IMR-90 (cell line): Measurements from ENCODE around the gene ADD2. TPM values are rescaled to one million over a fixed set of nuclear protein-coding genes. Genes with fewer than 3 reads are reported as not detected.
A peak's percentile ranks its signal among the peaks of the same experiment; 100 is the strongest.

ENCODE experiments used
- ATAC-seq: fragments of 200-7000 bp; cut with Tn5 transposase; 2 replicates; pipeline ENCODE4 v1.9.1; 2020; ENCODE audit warnings: low read depth, mild to moderate bottlenecking, moderate library complexity
- BruUV-seq: library from RNA; stranded (reverse); fragments of 400-500 nt; replicated peaks from 2 replicates; lab custom pipeline; 2021; lab: Mats Ljungman, UMichigan
- CTCF ChIA-PET: fragments of 300-600 bp; formaldehyde crosslinking; extraction: SDS; loops from one replicate; lab custom pipeline; 2021; ENCODE audit warnings: antibody characterized with exemption; lab: Yijun Ruan, JAX
- POLR2A ChIA-PET: fragments of 300-600 bp; sonication (Branson Sonifier 250); formaldehyde crosslinking; loops from one replicate; lab custom pipeline; 2022; ENCODE audit warnings: antibody characterized with exemption; ENCODE audit not compliant: unreplicated experiment; lab: Charles Lee
- DNase-seq: peaks from one replicate; pipeline ENCODE4 v3.0.0; 2013
- H2AFZ ChIP-seq: replicated peaks from 2 replicates; pipeline ENCODE3; 2013; ENCODE audit warnings: low read length, mild to moderate bottlenecking; ENCODE audit not compliant: poor library complexity
- H2AK5ac ChIP-seq: 2 replicates; pipeline ENCODE4 v1.6.1; 2013; ENCODE audit warnings: low read depth, low read length, inconsistent platforms
- H2AK9ac ChIP-seq: replicated peaks from 2 replicates; pipeline ENCODE3; 2013; ENCODE audit warnings: mild to moderate bottlenecking, low read depth, low read length, moderate library complexity; ENCODE audit not compliant: poor library complexity
- H2BK120ac ChIP-seq: 2 replicates; pipeline ENCODE4 v1.6.1; 2013; ENCODE audit warnings: low read depth, low read length, inconsistent platforms
- H2BK15ac ChIP-seq: 3 replicates; pipeline ENCODE4 v1.6.1; 2013; ENCODE audit warnings: low read depth, low read length, inconsistent platforms
- H2BK20ac ChIP-seq: 2 replicates; pipeline ENCODE4 v1.6.1; 2013; ENCODE audit warnings: low read depth, mild to moderate bottlenecking, inconsistent platforms, low read length, moderate library complexity
- H2BK5ac ChIP-seq: 2 replicates; pipeline ENCODE4 v1.6.1; 2013; ENCODE audit warnings: mild to moderate bottlenecking, low read depth, low read length, inconsistent platforms; ENCODE audit not compliant: poor library complexity, severe bottlenecking
- H3K14ac ChIP-seq: replicated peaks from 2 replicates; pipeline ENCODE4 v1.6.1; 2013; ENCODE audit warnings: low read depth, low read length, inconsistent platforms
- H3K18ac ChIP-seq: 2 replicates; pipeline ENCODE4 v1.6.1; 2013; ENCODE audit warnings: low read depth, low read length, control low read depth
- H3K23ac ChIP-seq: 2 replicates; pipeline ENCODE4 v1.6.1; 2013; ENCODE audit warnings: low read depth, low read length, inconsistent platforms
- H3K27ac ChIP-seq: 2 replicates; pipeline ENCODE4 v1.5.1; 2013; ENCODE audit warnings: mild to moderate bottlenecking, control low read depth, low read length; ENCODE audit not compliant: insufficient read depth
- H3K27me3 ChIP-seq: 2 replicates; pipeline ENCODE4 v1.6.1; 2013; ENCODE audit warnings: low read length; ENCODE audit not compliant: control insufficient read depth, insufficient read depth
- H3K36me3 ChIP-seq: 2 replicates; pipeline ENCODE4 v1.6.1; 2013; ENCODE audit warnings: low read length, mixed read lengths; ENCODE audit not compliant: control insufficient read depth, insufficient read depth
- H3K4ac ChIP-seq: 2 replicates; pipeline ENCODE4 v1.6.1; 2013; ENCODE audit warnings: low read depth, low read length, inconsistent platforms
- H3K4me1 ChIP-seq: 2 replicates; pipeline ENCODE4 v1.6.1; 2013; ENCODE audit warnings: low read length, mixed read lengths; ENCODE audit not compliant: control insufficient read depth, insufficient read depth
- H3K4me2 ChIP-seq: 2 replicates; pipeline ENCODE4 v1.6.1; 2013; ENCODE audit warnings: low read depth, mild to moderate bottlenecking, control low read depth, low read length, moderate library complexity
- H3K4me3 ChIP-seq: 2 replicates; pipeline ENCODE4 v1.5.1; 2013; ENCODE audit warnings: low read depth, mild to moderate bottlenecking, control low read depth, low read length, moderate library complexity; ENCODE audit not compliant: insufficient read depth
- H3K56ac ChIP-seq: 2 replicates; pipeline ENCODE4 v1.6.1; 2013; ENCODE audit warnings: low read length, inconsistent platforms; ENCODE audit not compliant: insufficient read depth; ENCODE audit errors: extremely low read depth
- H3K79me1 ChIP-seq, 2 experiments: 2 replicates each; pipeline ENCODE4 v1.6.1; 2013; ENCODE audit warnings: low read length in 2 of 2, inconsistent platforms in 1 of 2, low read depth in 1 of 2
- H3K9ac ChIP-seq: 2 replicates; pipeline ENCODE4 v1.6.1; 2013; ENCODE audit warnings: low read depth, low read length, control low read depth
- H3K9me1 ChIP-seq: 2 replicates; pipeline ENCODE4 v1.6.1; 2013; ENCODE audit warnings: low read length, inconsistent platforms; ENCODE audit not compliant: insufficient read depth
- H3K9me3 ChIP-seq: 2 replicates; pipeline ENCODE4 v1.6.1; 2013; ENCODE audit warnings: low read length; ENCODE audit not compliant: control insufficient read depth, insufficient read depth
- H4K20me1 ChIP-seq: 2 replicates; pipeline ENCODE4 v1.6.1; 2013; ENCODE audit warnings: low read length, inconsistent platforms; ENCODE audit not compliant: insufficient read depth
- H4K5ac ChIP-seq: 2 replicates; pipeline ENCODE4 v1.6.1; 2013; ENCODE audit warnings: mild to moderate bottlenecking, low read depth, low read length, control low read depth
- H4K8ac ChIP-seq, 2 experiments: 2 replicates each; pipeline ENCODE4 v1.6.1; 2013; ENCODE audit warnings: low read depth in 2 of 2, low read length in 2 of 2, control low read depth in 1 of 2, inconsistent platforms in 1 of 2
- H4K91ac ChIP-seq: 2 replicates; pipeline ENCODE4 v1.6.1; 2013; ENCODE audit warnings: low read depth, low read length, inconsistent platforms; ENCODE audit not compliant: insufficient read depth
- BHLHE40 ChIP-seq: fragments of 150-350 bp; IDR thresholded peaks from 2 replicates; pipeline ENCODE4 v1.6.1; 2016; ENCODE audit warnings: mild to moderate bottlenecking, low read depth, low read length
- CEBPB ChIP-seq: IDR thresholded peaks from 2 replicates; pipeline ENCODE4 v1.6.1; 2012; ENCODE audit warnings: low read depth, low read length, improper control_type of control experiment
- CHD1 ChIP-seq: IDR thresholded peaks from 2 replicates; pipeline ENCODE4 v1.6.1; 2012; ENCODE audit warnings: low read depth, low read length, improper control_type of control experiment
- FOS ChIP-seq: fragments of 150-350 bp; IDR thresholded peaks from 2 replicates; pipeline ENCODE4 v1.6.1; 2016; ENCODE audit warnings: low read depth, low read length
- MAFK ChIP-seq: IDR thresholded peaks from 2 replicates; pipeline ENCODE4 v1.6.1; 2012; ENCODE audit warnings: low read depth, low read length, improper control_type of control experiment
- MAZ ChIP-seq: IDR thresholded peaks from 2 replicates; pipeline ENCODE4 v1.6.1; 2012; ENCODE audit warnings: low read depth, mild to moderate bottlenecking, low read length, improper control_type of control experiment, moderate library complexity, borderline replicate concordance
- MXI1 ChIP-seq: IDR thresholded peaks from 2 replicates; pipeline ENCODE4 v1.6.1; 2012; ENCODE audit warnings: low read depth, mild to moderate bottlenecking, low read length, moderate library complexity, borderline replicate concordance
- NFE2L2 ChIP-seq: fragments of 150-350 bp; IDR thresholded peaks from 2 replicates; pipeline ENCODE4 v1.6.1; 2016; ENCODE audit warnings: low read depth, mild to moderate bottlenecking, low read length
- POLR2A ChIP-seq: IDR thresholded peaks from 2 replicates; pipeline ENCODE4 v1.6.1; 2012; ENCODE audit warnings: mild to moderate bottlenecking, low read depth, low read length
- RAD21 ChIP-seq: IDR thresholded peaks from 2 replicates; pipeline ENCODE4 v1.6.1; 2012; ENCODE audit warnings: low read length, improper control_type of control experiment
- RCOR1 ChIP-seq: IDR thresholded peaks from 2 replicates; pipeline ENCODE4 v1.6.1; 2012; ENCODE audit warnings: mild to moderate bottlenecking, low read length, improper control_type of control experiment; ENCODE audit not compliant: insufficient replicate concordance
- RFX5 ChIP-seq: IDR thresholded peaks from 2 replicates; pipeline ENCODE4 v1.8.0; 2012; ENCODE audit warnings: low read depth, mild to moderate bottlenecking, low read length, moderate library complexity
- SMC3 ChIP-seq: fragments of 150-350 bp; IDR thresholded peaks from 2 replicates; pipeline ENCODE4 v1.6.1; 2016; ENCODE audit warnings: low read depth, mild to moderate bottlenecking, antibody characterized with exemption, low read length, moderate library complexity
- WGBS, 2 experiments: methylation state at CpG; one replicate each; pipeline versions ENCODE4 v1.1.5 to v1.1.7; 2013; ENCODE audit warnings: missing lambda C conversion rate in 2 of 2; ENCODE audit not compliant: insufficient read length in 1 of 2; ENCODE audit errors: extremely low coverage in 2 of 2; 5-methylcytosine and 5-hydroxymethylcytosine counted together
- dilution Hi-C: fragments of 300-500 bp; cut with HindIII; formaldehyde crosslinking; loops from one replicate; pipeline ENCODE4 v1.14.3; 2018; ENCODE audit warnings: low sequenced_read_pairs; ENCODE audit not compliant: unreplicated experiment
- in situ Hi-C: fragments of 300-500 bp; cut with MboI; formaldehyde crosslinking; loops from 3 replicates; pipeline ENCODE4 v1.14.3; 2019; ENCODE audit warnings: low sequenced_read_pairs, inconsistent platforms, mixed read lengths
- intact Hi-C: fragments of 100-400 bp; cut with micrococcal nuclease; formaldehyde crosslinking; loops from 2 replicates; pipeline ENCODE4 v1.10.0; 2022
- polyA plus RNA-seq, 3 experiments: library from polyadenylated mRNA; depleted of rRNA; stranded (reverse); fragments of >200 nt; gene quantifications; 2 replicates each; pipeline ENCODE4 v1.2.3, GENCODE V29; 2012; ENCODE audit warnings: low replicate concordance in 1 of 3
- total RNA-seq: library from RNA; depleted of rRNA; stranded (reverse); fragments of >200 nt; gene quantifications from 2 replicates; pipeline ENCODE4 v1.2.3, GENCODE V29; 2012
- TF ChIP-seq, protein P1 (sequence below): conservative IDR thresholded peaks from 2 replicates; pipeline ENCODE4 v1.5.1; 2012; ENCODE audit warnings: mild to moderate bottlenecking, low read depth, low read length, improper control_type of control experiment
- TF ChIP-seq, protein P2 (sequence below): fragments of 150-350 bp; IDR thresholded peaks from 2 replicates; pipeline ENCODE4 v1.6.1; 2016; ENCODE audit warnings: low read depth, mild to moderate bottlenecking, low read length, moderate library complexity, borderline replicate concordance
- TF ChIP-seq, protein P3 (sequence below): fragments of 150-350 bp; IDR thresholded peaks from 2 replicates; pipeline ENCODE4 v1.6.1; 2017; ENCODE audit warnings: mild to moderate bottlenecking, antibody characterized with exemption, low read length, low read depth

ADD2 gene
- total and polyA plus RNA-seq, 2 of the 4 experiments (the other 2 are of a cell fraction) = not detected

DNA sequence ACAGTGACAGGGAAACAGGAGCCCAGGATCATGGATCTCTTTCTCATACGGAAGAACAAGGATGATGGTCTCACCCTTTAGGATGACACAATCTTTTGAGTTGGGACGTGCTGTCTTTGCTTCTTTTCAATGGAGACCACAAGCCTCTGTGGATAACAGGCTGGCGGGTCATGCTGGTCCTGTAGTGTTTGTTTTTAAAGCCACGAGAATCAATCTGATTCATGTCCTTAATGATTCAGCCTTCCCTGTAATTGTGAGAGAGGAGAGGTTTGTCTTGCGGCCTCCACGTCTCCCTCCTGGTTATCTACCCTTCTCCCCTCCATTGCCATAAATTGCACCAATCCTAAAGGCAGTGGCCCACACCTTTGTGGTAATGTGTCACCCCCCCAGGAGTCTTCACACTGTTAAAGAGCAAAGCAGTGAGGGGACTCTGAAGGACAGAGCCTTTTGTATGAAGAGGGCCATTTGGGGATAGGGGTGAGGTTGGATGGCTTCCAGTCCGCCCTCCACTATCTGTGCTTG is 126.7 kb downstream of the ADD2 start:
- dilution Hi-C loops (no loop called here), intact Hi-C loops (no loop called here), in situ Hi-C loops (no loop called here)
- Histone ChIP-seq H2AFZ (no peak overlapping the region), H2BK20ac (no peak overlapping the region), H3K4me1 (no peaks in the 10 kb centered on the region), H3K9ac (no peak overlapping the region), H3K14ac (no peak overlapping the region), H2AK9ac (no peak overlapping the region), H3K4me3 (no peak overlapping the region), H4K8ac (no peak overlapping the region), H2BK15ac (no peak overlapping the region), H4K91ac (no peak overlapping the region), H3K4me2 (no peak overlapping the region), H4K20me1 (no peaks in the 10 kb centered on the region), H3K23ac (no peak overlapping the region), H3K36me3 (no peaks in the 10 kb centered on the region), H3K18ac (no peak overlapping the region), H3K9me3 (no peaks in the 10 kb centered on the region), H2AK5ac (no peak overlapping the region), H3K9me1 (no peaks in the 10 kb centered on the region), H3K56ac (no peak overlapping the region), H3K27me3 (peaks cover 8% of the 10 kb centered on the region), H4K5ac (no peak overlapping the region), H2BK5ac (no peak overlapping the region), H2BK120ac (no peak overlapping the region), H3K27ac (no peak overlapping the region), H3K4ac (no peak overlapping the region), H3K79me1 (no peaks in the 10 kb centered on the region)
- ChIA-PET POLR2A (no interaction called here), CTCF (no interaction called here)
- DNase-seq (peak; percentile 2), ATAC-seq (no peak)
- TF ChIP-seq BHLHE40 (no peak), FOS (no peak), RFX5 (no peak), RCOR1 (no peak), SMC3 (no peak), RAD21 (no peak), POLR2A (no peak), CEBPB (no peak), MXI1 (no peak), MAFK (no peak), NFE2L2 (no peak), CHD1 (no peak), MAZ (no peak)
- TF ChIP-seq, protein P1, sequence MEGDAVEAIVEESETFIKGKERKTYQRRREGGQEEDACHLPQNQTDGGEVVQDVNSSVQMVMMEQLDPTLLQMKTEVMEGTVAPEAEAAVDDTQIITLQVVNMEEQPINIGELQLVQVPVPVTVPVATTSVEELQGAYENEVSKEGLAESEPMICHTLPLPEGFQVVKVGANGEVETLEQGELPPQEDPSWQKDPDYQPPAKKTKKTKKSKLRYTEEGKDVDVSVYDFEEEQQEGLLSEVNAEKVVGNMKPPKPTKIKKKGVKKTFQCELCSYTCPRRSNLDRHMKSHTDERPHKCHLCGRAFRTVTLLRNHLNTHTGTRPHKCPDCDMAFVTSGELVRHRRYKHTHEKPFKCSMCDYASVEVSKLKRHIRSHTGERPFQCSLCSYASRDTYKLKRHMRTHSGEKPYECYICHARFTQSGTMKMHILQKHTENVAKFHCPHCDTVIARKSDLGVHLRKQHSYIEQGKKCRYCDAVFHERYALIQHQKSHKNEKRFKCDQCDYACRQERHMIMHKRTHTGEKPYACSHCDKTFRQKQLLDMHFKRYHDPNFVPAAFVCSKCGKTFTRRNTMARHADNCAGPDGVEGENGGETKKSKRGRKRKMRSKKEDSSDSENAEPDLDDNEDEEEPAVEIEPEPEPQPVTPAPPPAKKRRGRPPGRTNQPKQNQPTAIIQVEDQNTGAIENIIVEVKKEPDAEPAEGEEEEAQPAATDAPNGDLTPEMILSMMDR = no peak
- TF ChIP-seq, protein P2, sequence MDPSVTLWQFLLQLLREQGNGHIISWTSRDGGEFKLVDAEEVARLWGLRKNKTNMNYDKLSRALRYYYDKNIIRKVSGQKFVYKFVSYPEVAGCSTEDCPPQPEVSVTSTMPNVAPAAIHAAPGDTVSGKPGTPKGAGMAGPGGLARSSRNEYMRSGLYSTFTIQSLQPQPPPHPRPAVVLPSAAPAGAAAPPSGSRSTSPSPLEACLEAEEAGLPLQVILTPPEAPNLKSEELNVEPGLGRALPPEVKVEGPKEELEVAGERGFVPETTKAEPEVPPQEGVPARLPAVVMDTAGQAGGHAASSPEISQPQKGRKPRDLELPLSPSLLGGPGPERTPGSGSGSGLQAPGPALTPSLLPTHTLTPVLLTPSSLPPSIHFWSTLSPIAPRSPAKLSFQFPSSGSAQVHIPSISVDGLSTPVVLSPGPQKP = no peak
- TF ChIP-seq, protein P3, sequence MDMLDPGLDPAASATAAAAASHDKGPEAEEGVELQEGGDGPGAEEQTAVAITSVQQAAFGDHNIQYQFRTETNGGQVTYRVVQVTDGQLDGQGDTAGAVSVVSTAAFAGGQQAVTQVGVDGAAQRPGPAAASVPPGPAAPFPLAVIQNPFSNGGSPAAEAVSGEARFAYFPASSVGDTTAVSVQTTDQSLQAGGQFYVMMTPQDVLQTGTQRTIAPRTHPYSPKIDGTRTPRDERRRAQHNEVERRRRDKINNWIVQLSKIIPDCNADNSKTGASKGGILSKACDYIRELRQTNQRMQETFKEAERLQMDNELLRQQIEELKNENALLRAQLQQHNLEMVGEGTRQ = no peak
- WGBS, 2 experiments = no CpG with 5 or more reads among the region's 7 CpGs
- no TSS peak for BruUV-seq
